Loucy (cell line): Measurements from ENCODE around the gene B3GALT5.

Experiments used
- H2AFZ ChIP-seq: fragments of 200-600 bp; sonication (generic); 2 replicates; pipeline ENCODE4 v1.6.0; 2016; ENCODE audit warnings: antibody characterized with exemption, mild to moderate bottlenecking, low read length, moderate library complexity
- H3F3A ChIP-seq: fragments of 200-600 bp; 2 replicates; pipeline ENCODE4 v1.6.0; 2016; ENCODE audit warnings: antibody characterized with exemption, low read depth, mild to moderate bottlenecking
- H3K27me3 ChIP-seq: fragments of 200-600 bp; sonication (generic); 2 replicates; pipeline ENCODE4 v1.6.1; 2014; ENCODE audit warnings: low read length, mild to moderate bottlenecking; ENCODE audit not compliant: insufficient read depth, poor library complexity, severe bottlenecking
- H3K36me3 ChIP-seq: fragments of 200-600 bp; sonication (generic); 2 replicates; pipeline ENCODE4 v1.6.1; 2016; ENCODE audit warnings: low read length; ENCODE audit not compliant: insufficient read depth
- H3K4me1 ChIP-seq: fragments of 200-600 bp; sonication (generic); 2 replicates; pipeline ENCODE4 v1.5.1; 2014; ENCODE audit warnings: low read length, mild to moderate bottlenecking; ENCODE audit not compliant: insufficient read depth, poor library complexity, severe bottlenecking
- H3K4me2 ChIP-seq: fragments of 200-600 bp; sonication (generic); 2 replicates; pipeline ENCODE4 v1.6.0; 2014; ENCODE audit warnings: antibody characterized with exemption, low read length, low read depth, mild to moderate bottlenecking; ENCODE audit not compliant: poor library complexity, severe bottlenecking
- H3K4me3 ChIP-seq: fragments of 200-600 bp; sonication (generic); 2 replicates; pipeline ENCODE4 v1.5.1; 2014; ENCODE audit warnings: low read length, mild to moderate bottlenecking, mixed read lengths; ENCODE audit not compliant: poor library complexity, severe bottlenecking
- H3K79me2 ChIP-seq: fragments of 200-600 bp; sonication (generic); 2 replicates; pipeline ENCODE4 v1.6.1; 2014; ENCODE audit warnings: low read length; ENCODE audit not compliant: insufficient read depth
- H3K9ac ChIP-seq: fragments of 200-600 bp; sonication (generic); 2 replicates; pipeline ENCODE4 v1.6.0; 2014; ENCODE audit warnings: mild to moderate bottlenecking, low read depth, low read length, moderate library complexity; ENCODE audit not compliant: poor library complexity, severe bottlenecking
- H3K9me2 ChIP-seq: fragments of 200-600 bp; sonication (generic); replicated peaks from 2 replicates; pipeline ENCODE4 v1.6.1; 2016; ENCODE audit warnings: low read depth, low read length, mixed read lengths
- H3K9me3 ChIP-seq: fragments of 200-600 bp; sonication (generic); 2 replicates; pipeline ENCODE4 v1.6.1; 2014; ENCODE audit warnings: mild to moderate bottlenecking, antibody characterized with exemption, low read length, low read depth; ENCODE audit not compliant: insufficient read depth
- H4K20me1 ChIP-seq: fragments of 200-600 bp; sonication (generic); 2 replicates; pipeline ENCODE4 v1.6.0; 2014; ENCODE audit warnings: antibody characterized with exemption, low read length, mild to moderate bottlenecking; ENCODE audit not compliant: insufficient read depth, poor library complexity, severe bottlenecking
- CTCF ChIP-seq: fragments of 200-600 bp; sonication (generic); conservative IDR thresholded peaks from 2 replicates; pipeline ENCODE4 v1.5.1; 2014; ENCODE audit warnings: mild to moderate bottlenecking, antibody characterized with exemption, low read length
- EZH2phosphoT487 ChIP-seq: fragments of 200-600 bp; IDR thresholded peaks from 2 replicates; pipeline ENCODE4 v1.6.1; 2018; ENCODE audit warnings: antibody characterized with exemption, mild to moderate bottlenecking, moderate library complexity, borderline replicate concordance

Gene B3GALT5

GRCh38 chr21:39669976-39670661 is 57.4 kb downstream of the B3GALT5 start:
- Histone ChIP-seq H3K4me1 (no peaks in the 10 kb centered on the region), H4K20me1 (no peaks in the 10 kb centered on the region), H3K27me3 (no peaks in the 10 kb centered on the region), H2AFZ (no peak overlapping the region), H3K9me2 (no peaks in the 10 kb centered on the region), H3F3A (no peaks in the 10 kb centered on the region), H3K36me3 (no peaks in the 10 kb centered on the region), H3K4me2 (no peak overlapping the region), H3K79me2 (no peaks in the 10 kb centered on the region), H3K9ac (no peak overlapping the region), H3K9me3 (peaks cover 2% of the 10 kb centered on the region; the same call in 1 of the 2 replicates), H3K4me3 (no peak overlapping the region)
- no peak for TF ChIP-seq EZH2phosphoT487

- no peak overlapping the region for H2AFZ ChIP-seq
- H3K9me3 ChIP-seq = peaks cover 2% of the 10 kb centered on the region; the same call in 1 of the 2 replicates
- H4K20me1 ChIP-seq = no peaks in the 10 kb centered on the region
- H3K4me2 ChIP-seq = no peak overlapping the region
- H3K4me1 ChIP-seq = no peaks in the 10 kb centered on the region
- H3K27me3 ChIP-seq = no peaks in the 10 kb centered on the region
- no peak for TF ChIP-seq EZH2phosphoT487
- no peak for TF ChIP-seq CTCF
- no peak overlapping the region for H3K9ac ChIP-seq
- no peaks in the 10 kb centered on the region for H3K36me3 ChIP-seq
- no peaks in the 10 kb centered on the region for H3K79me2 ChIP-seq
- H3K9me2 ChIP-seq = no peaks in the 10 kb centered on the region
- no peak overlapping the region for H3K4me3 ChIP-seq
- H3F3A ChIP-seq = no peaks in the 10 kb centered on the region
These were observed 58.0 kb downstream of the B3GALT5 start for GRCh38 chr21:39670701-39671100.

- no peak for TF ChIP-seq CTCF
- no peak for TF ChIP-seq EZH2phosphoT487
- no peaks in the 10 kb centered on the region for H3K9me2 ChIP-seq
- H2AFZ ChIP-seq = no peak overlapping the region
- no peaks in the 10 kb centered on the region for H3K79me2 ChIP-seq
- no peak overlapping the region for H3K4me2 ChIP-seq
- no peaks in the 10 kb centered on the region for H3K27me3 ChIP-seq
- H3F3A ChIP-seq = no peaks in the 10 kb centered on the region
- H3K4me1 ChIP-seq = no peaks in the 10 kb centered on the region
- H3K4me3 ChIP-seq = no peak overlapping the region
- no peaks in the 10 kb centered on the region for H3K36me3 ChIP-seq
- H4K20me1 ChIP-seq = no peaks in the 10 kb centered on the region
- H3K9ac ChIP-seq = no peak overlapping the region
- peaks cover 2% of the 10 kb centered on the region; the same call in 1 of the 2 replicates for H3K9me3 ChIP-seq
These were observed 59.2 kb downstream of the B3GALT5 start for GRCh38 chr21:39671986-39672385.

- no peaks in the 10 kb centered on the region for H3K9me3 ChIP-seq
- H4K20me1 ChIP-seq = no peaks in the 10 kb centered on the region
- TF ChIP-seq CTCF = no peak
- no peak for TF ChIP-seq EZH2phosphoT487
- H3K36me3 ChIP-seq = no peaks in the 10 kb centered on the region
- no peaks in the 10 kb centered on the region for H3K27me3 ChIP-seq
- H2AFZ ChIP-seq = no peak overlapping the region
- H3K79me2 ChIP-seq = no peaks in the 10 kb centered on the region
- no peak overlapping the region for H3K4me2 ChIP-seq
- H3K9me2 ChIP-seq = no peaks in the 10 kb centered on the region
- H3K9ac ChIP-seq = no peak overlapping the region
- H3K4me3 ChIP-seq = no peak overlapping the region
- H3K4me1 ChIP-seq = no peaks in the 10 kb centered on the region
- H3F3A ChIP-seq = no peaks in the 10 kb centered on the region
These were observed 60.4 kb downstream of the B3GALT5 start for GRCh38 chr21:39673163-39673562.
